Psoas muscle (tissue), 8 donors: ENCODE measurements around the gene KCTD14. TPM values are rescaled to one million over a fixed set of nuclear protein-coding genes. Genes with fewer than 3 reads are reported as not detected.
"Not testable (repeated sequence)": the region's sequence is repeated elsewhere in the genome, so short reads cannot be mapped to it uniquely, and the experiment has no call there.

Experiments
- ATAC-seq, 4 donors: fragments of 200-7000 bp; cut with Tn5 transposase; one replicate each; pipeline ENCODE4 v1.9.1; 2020; ENCODE audit warnings: moderate library complexity in 3 of 4, mild to moderate bottlenecking in 2 of 4
- DNase-seq, 2 donors: peaks; one replicate each; pipeline ENCODE4 v3.0.0-alpha.2; 2020
- H3K27ac ChIP-seq: fragments of 200-600 bp; one replicate; pipeline ENCODE4 v1.8.0; 2022
- H3K27me3 ChIP-seq, 3 donors: fragments of 200-600 bp in 1 of 3; one replicate each; pipeline versions ENCODE4 v1.6.1 to v1.8.0; 2013 to 2022; ENCODE audit warnings: low read length in 2 of 3, mild to moderate bottlenecking in 2 of 3, moderate library complexity in 1 of 3; ENCODE audit not compliant: insufficient read depth in 3 of 3
- H3K36me3 ChIP-seq, 2 donors: fragments of 200-600 bp in 1 of 2; one replicate each; pipeline versions ENCODE4 v1.6.1 to v1.8.0; 2013 to 2022; ENCODE audit warnings: low read depth in 1 of 2, mild to moderate bottlenecking in 1 of 2, moderate library complexity in 1 of 2; ENCODE audit not compliant: insufficient read depth in 1 of 2
- H3K4me1 ChIP-seq: fragments of 200-600 bp; one replicate; pipeline ENCODE4 v1.8.0; 2022
- H3K4me3 ChIP-seq: fragments of 200-600 bp; one replicate; pipeline ENCODE4 v1.8.0; 2022; ENCODE audit warnings: mild to moderate bottlenecking
- H3K9me3 ChIP-seq: fragments of 200-600 bp; one replicate; pipeline ENCODE4 v1.8.0; 2022
- WGBS, 3 donors: extraction: QIAGEN DNeasy Blood & Tissue Kit; methylation state at CpG; one replicate each; pipeline versions ENCODE4 v1.1.6 to v1.1.7; 2013; 5-methylcytosine and 5-hydroxymethylcytosine counted together
- intact Hi-C, 2 donors: fragments of 100-400 bp; cut with DNase I; formaldehyde crosslinking; loops; one replicate each; pipeline versions ENCODE4 v1.11.0 to v1.14.2; 2022
- polyA plus RNA-seq, 3 donors: library from polyadenylated mRNA; stranded (reverse); fragments of 200-250 nt; gene quantifications; one replicate each; pipeline ENCODE4 v1.2.3, GENCODE V29; 2013
- total RNA-seq, 4 donors: library from RNA; stranded (reverse); fragmentation: NEBNext Ultra II Directional in 2 of 4; extraction: Animal tissue kit (Norgen Biotek cat#: 25700) in 2 of 4; gene quantifications; one replicate each; pipeline versions ENCODE4 v1.2.1 to v1.2.4, GENCODE V29; 2021 to 2023
- TF ChIP-seq, protein P1 (sequence below): fragments of 200-600 bp; IDR thresholded peaks from one replicate; pipeline ENCODE4 v1.8.0; 2022; ENCODE audit warnings: antibody characterized with exemption
- donor health status: healthy with polysubstance abuse.
- donor health status: DM: no; HTN: no; CAD: no; lungs with moderate emphysema.
- donor health status: Bipolar disorder and iron deficiency.
- donor health status: healthy.
- donor health status: DM: yes; HTN: yes; CAD: no.
- donor health status: DM: no; HTN: no; CAD: no.
- donor health status: DM: no; HTN: no; CAD: no.
- donor health status: DM: yes; HTN: yes; CAD: no.

Gene KCTD14
- total and polyA plus RNA-seq, 7 donors = 0.12 to 0.32 (median 0.18) TPM; not detected in 2

GRCh38 chr11:77999446-78000030 lies 23.5 kb downstream of the KCTD14 start:
- Histone ChIP-seq H3K27me3 (no peaks in the 10 kb centered on the region), H3K36me3 (no peaks in the 10 kb centered on the region), H3K9me3 (no peaks in the 10 kb centered on the region), H3K4me3 (no peak overlapping the region), H3K4me1 (no peaks in the 10 kb centered on the region), H3K27ac (no peak overlapping the region)
- intact Hi-C loops = loop anchor here (2.0 to 5.0 kb wide), 2 partner anchors 47 to 48 kb away; no protein-coding TSS in a partner anchor
- no peak for ATAC-seq
- TF ChIP-seq, protein P1, sequence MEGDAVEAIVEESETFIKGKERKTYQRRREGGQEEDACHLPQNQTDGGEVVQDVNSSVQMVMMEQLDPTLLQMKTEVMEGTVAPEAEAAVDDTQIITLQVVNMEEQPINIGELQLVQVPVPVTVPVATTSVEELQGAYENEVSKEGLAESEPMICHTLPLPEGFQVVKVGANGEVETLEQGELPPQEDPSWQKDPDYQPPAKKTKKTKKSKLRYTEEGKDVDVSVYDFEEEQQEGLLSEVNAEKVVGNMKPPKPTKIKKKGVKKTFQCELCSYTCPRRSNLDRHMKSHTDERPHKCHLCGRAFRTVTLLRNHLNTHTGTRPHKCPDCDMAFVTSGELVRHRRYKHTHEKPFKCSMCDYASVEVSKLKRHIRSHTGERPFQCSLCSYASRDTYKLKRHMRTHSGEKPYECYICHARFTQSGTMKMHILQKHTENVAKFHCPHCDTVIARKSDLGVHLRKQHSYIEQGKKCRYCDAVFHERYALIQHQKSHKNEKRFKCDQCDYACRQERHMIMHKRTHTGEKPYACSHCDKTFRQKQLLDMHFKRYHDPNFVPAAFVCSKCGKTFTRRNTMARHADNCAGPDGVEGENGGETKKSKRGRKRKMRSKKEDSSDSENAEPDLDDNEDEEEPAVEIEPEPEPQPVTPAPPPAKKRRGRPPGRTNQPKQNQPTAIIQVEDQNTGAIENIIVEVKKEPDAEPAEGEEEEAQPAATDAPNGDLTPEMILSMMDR = no peak
- DNase-seq = no peak
- 66 to 75% (median 70%) methylated on average over 1 of the region's 1 CpG for WGBS, 3 donors

- ATAC-seq (peak; percentile 99), DNase-seq (peak; percentile 99 to 100)
- intact Hi-C loops = loop anchor here (5.0 kb wide), 2 partner anchors 53 to 172 kb away; partner anchors contain the start of genes AAMDC (in 1 of the 2) and RSF1 (in 1 of the 2)
- 0 to 1% (median 1%) methylated on average over 47 of the region's 47 CpGs for WGBS, 3 donors
- Histone ChIP-seq H3K9me3 (no peaks in the 10 kb centered on the region), H3K27ac (peak within 1 kb of the TSS; percentile 88), H3K4me3 (peak within 1 kb of the TSS; percentile 88), H3K4me1 (peaks cover 13% of the 10 kb centered on the region), H3K36me3 (peaks cover 0 to 15% of the 10 kb centered on the region in 2 donors), H3K27me3 (no peaks in the 10 kb centered on the region)
- TF ChIP-seq, protein P1 = no peak
These were observed 28.4 kb downstream of the KCTD14 start, which contains the start of gene INTS4 for GRCh38 chr11:77994434-77995362. INTS4 (minus strand) TSS chr11:77994668; CDS start chr11:77994643, 25 bp downstream.

GRCh38 chr11:77993902-77994301 lies 29.2 kb downstream of the KCTD14 start:
- TF ChIP-seq, protein P1 = no peak
- no peak for DNase-seq
- H3K4me3 ChIP-seq = peak overlapping the region; percentile 88
- peaks cover 0 to 23% of the 10 kb centered on the region in 2 donors for H3K36me3 ChIP-seq
- no peak for ATAC-seq
- WGBS, 3 donors = 3 to 4% (median 3%) methylated on average over 11 of the region's 11 CpGs
- no peaks in the 10 kb centered on the region for H3K9me3 ChIP-seq
- H3K27me3 ChIP-seq = no peaks in the 10 kb centered on the region
- intact Hi-C loops = loop anchor here in 1 of 2 donors (5.0 kb wide), 1 partner anchor 172 kb away; the partner anchor contains the start of genes AAMDC and RSF1
- H3K4me1 ChIP-seq = peaks cover 13% of the 10 kb centered on the region
- peak overlapping the region; percentile 88 for H3K27ac ChIP-seq

GRCh38 chr11:77990981-77991380 lies 32.1 kb downstream of the KCTD14 start:
- peaks cover 13% of the 10 kb centered on the region for H3K4me1 ChIP-seq
- TF ChIP-seq, protein P1 = no peak
- ATAC-seq (no peak), DNase-seq (no peak)
- WGBS, 3 donors = 87 to 89% (median 88%) methylated on average over 5 of the region's 5 CpGs
- peaks cover 0 to 52% of the 10 kb centered on the region in 2 donors for H3K36me3 ChIP-seq
- H3K4me3 ChIP-seq = no peak overlapping the region
- H3K9me3 ChIP-seq = no peaks in the 10 kb centered on the region
- intact Hi-C loops = loop anchor here in 1 of 2 donors (5.0 kb wide), 1 partner anchor 169 kb away; the partner anchor contains the start of genes AAMDC and RSF1
- H3K27me3 ChIP-seq = no peaks in the 10 kb centered on the region
- no peak overlapping the region for H3K27ac ChIP-seq

DNA sequence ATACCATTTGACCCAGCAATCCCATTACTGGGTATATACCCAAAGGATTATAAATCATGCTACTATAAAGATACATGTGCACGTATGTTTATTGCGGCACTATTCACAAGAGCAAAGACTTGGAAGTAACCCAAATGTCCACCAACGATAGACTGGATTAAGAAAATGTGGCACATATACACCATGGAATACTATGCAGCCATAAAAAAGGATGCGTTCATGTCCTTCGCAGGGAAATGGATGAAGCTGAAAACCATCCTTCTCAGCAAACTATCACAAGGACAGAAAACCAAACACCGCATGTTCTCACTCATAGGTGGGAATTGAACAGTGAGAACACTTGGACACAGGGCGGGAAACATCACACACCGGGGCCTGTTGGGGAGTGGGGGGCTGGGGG lies 36.6 kb downstream of the KCTD14 start:
- H3K9me3 ChIP-seq = not testable (repeated sequence)
- WGBS, 3 donors = 95 to 98% (median 98%) methylated on average over 8 of the region's 8 CpGs

More for the DNA sequence above, 36.6 kb downstream of the KCTD14 start:
- ATAC-seq, H3K4me3 ChIP-seq, intact Hi-C loops, H3K27me3 ChIP-seq, H3K27ac ChIP-seq, H3K4me1 ChIP-seq, DNase-seq: not testable (repeated sequence)
- peaks cover 0 to 68% of the 10 kb centered on the region in 2 donors for H3K36me3 ChIP-seq
